Mesenchymal stem cell (in vitro differentiated cells and primary cell): Measurements from ENCODE around the gene ITGB2.
A peak's percentile ranks its signal among the peaks of the same experiment; 100 is the strongest.

ENCODE experiments used
- DNase-seq: peaks from one replicate; pipeline ENCODE4 v3.0.0-alpha.2; 2013
- H2AFZ ChIP-seq: one replicate; pipeline ENCODE4 v1.6.1; 2013; ENCODE audit warnings: low read depth, mild to moderate bottlenecking, control low read depth, inconsistent platforms, low read length, moderate library complexity
- H2AK5ac ChIP-seq: 2 replicates; pipeline ENCODE4 v1.6.1; 2013; ENCODE audit warnings: low read length, moderate library complexity, mild to moderate bottlenecking, inconsistent platforms; ENCODE audit not compliant: severe bottlenecking
- H2BK120ac ChIP-seq: one replicate; pipeline ENCODE4 v1.6.1; 2013; ENCODE audit warnings: low read depth, mild to moderate bottlenecking, inconsistent platforms, low read length, moderate library complexity
- H2BK12ac ChIP-seq, 2 experiments: one replicate each; pipeline ENCODE4 v1.6.1; 2013; ENCODE audit warnings: inconsistent platforms in 2 of 2, low read length in 2 of 2, mild to moderate bottlenecking in 2 of 2, moderate library complexity in 2 of 2, control low read depth in 1 of 2
- H2BK15ac ChIP-seq: one replicate; pipeline ENCODE4 v1.6.1; 2013; ENCODE audit warnings: mild to moderate bottlenecking, low read depth, inconsistent platforms; ENCODE audit not compliant: poor library complexity, severe bottlenecking
- H2BK5ac ChIP-seq: 2 replicates; pipeline ENCODE4 v1.6.1; 2013; ENCODE audit warnings: low read depth, mild to moderate bottlenecking, low read length, control low read depth, inconsistent platforms; ENCODE audit not compliant: poor library complexity, severe bottlenecking
- H3K14ac ChIP-seq, 2 experiments: one replicate each; pipeline ENCODE4 v1.6.1; 2013; ENCODE audit warnings: inconsistent platforms in 2 of 2, low read length in 2 of 2, control low read depth in 1 of 2, mild to moderate bottlenecking in 1 of 2, moderate library complexity in 1 of 2
- H3K18ac ChIP-seq, 2 experiments: one replicate each; pipeline ENCODE4 v1.6.1; 2013; ENCODE audit warnings: inconsistent platforms in 2 of 2, low read length in 2 of 2, control low read depth in 1 of 2, low read depth in 1 of 2, mild to moderate bottlenecking in 1 of 2
- H3K23ac ChIP-seq, 2 experiments: one replicate each; pipeline ENCODE4 v1.6.1; 2013; ENCODE audit warnings: inconsistent platforms in 2 of 2, low read length in 2 of 2, mild to moderate bottlenecking in 2 of 2, moderate library complexity in 2 of 2, control low read depth in 1 of 2
- H3K27ac ChIP-seq: 2 replicates; pipeline ENCODE4 v1.5.1; 2013; ENCODE audit warnings: mild to moderate bottlenecking, moderate library complexity, low read length, control low read depth, inconsistent platforms; ENCODE audit not compliant: poor library complexity, severe bottlenecking
- H3K27me3 ChIP-seq, 2 experiments: 2 replicates each; pipeline versions ENCODE4 v1.6.1 to v1.7.0; 2013; ENCODE audit warnings: low read length in 2 of 2, mild to moderate bottlenecking in 2 of 2, moderate library complexity in 2 of 2, control low read depth in 1 of 2, inconsistent platforms in 1 of 2; ENCODE audit not compliant: control insufficient read depth in 1 of 2, insufficient read depth in 1 of 2
- H3K36me3 ChIP-seq, 2 experiments: 2 replicates each; pipeline versions ENCODE4 v1.6.1 to v1.7.0; 2013; ENCODE audit warnings: low read length in 2 of 2, control low read depth in 1 of 2, inconsistent platforms in 1 of 2, low read depth in 1 of 2, mild to moderate bottlenecking in 1 of 2; ENCODE audit not compliant: insufficient read depth in 2 of 2, control insufficient read depth in 1 of 2
- H3K4ac ChIP-seq, 2 experiments: one replicate each; pipeline ENCODE4 v1.6.1; 2013; ENCODE audit warnings: inconsistent platforms in 2 of 2, low read length in 2 of 2, mild to moderate bottlenecking in 2 of 2, moderate library complexity in 2 of 2, control low read depth in 1 of 2, low read depth in 1 of 2
- H3K4me1 ChIP-seq: 2 replicates; pipeline ENCODE4 v1.6.1; 2013; ENCODE audit warnings: low read depth, low read length, control low read depth; ENCODE audit not compliant: control insufficient read depth, insufficient read depth
- H3K4me2 ChIP-seq: 2 replicates; pipeline ENCODE4 v1.6.1; 2013; ENCODE audit warnings: low read length, mild to moderate bottlenecking, inconsistent platforms; ENCODE audit not compliant: poor library complexity, severe bottlenecking
- H3K4me3 ChIP-seq, 2 experiments: 2 replicates each; pipeline versions ENCODE4 v1.5.1 to v1.7.0; 2013; ENCODE audit warnings: low read length in 2 of 2, mild to moderate bottlenecking in 2 of 2, control low read depth in 1 of 2, low read depth in 1 of 2; ENCODE audit not compliant: insufficient read depth in 1 of 2
- H3K79me1 ChIP-seq: replicated peaks from 2 replicates; pipeline ENCODE4 v1.6.1; 2013; ENCODE audit warnings: mild to moderate bottlenecking, control low read depth, low read length, inconsistent platforms; ENCODE audit not compliant: poor library complexity, severe bottlenecking
- H3K9ac ChIP-seq: 2 replicates; pipeline ENCODE4 v1.7.0; 2013; ENCODE audit warnings: mild to moderate bottlenecking, low read length, moderate library complexity
- H3K9me3 ChIP-seq: 2 replicates; pipeline ENCODE4 v1.7.0; 2013; ENCODE audit warnings: mild to moderate bottlenecking, low read length; ENCODE audit not compliant: control insufficient read depth
- H4K8ac ChIP-seq: one replicate; pipeline ENCODE4 v1.6.1; 2013; ENCODE audit warnings: inconsistent platforms, mild to moderate bottlenecking, low read length, moderate library complexity
- H4K91ac ChIP-seq: one replicate; pipeline ENCODE4 v1.6.1; 2013; ENCODE audit warnings: mild to moderate bottlenecking, low read length, inconsistent platforms
- WGBS: methylation state at CpG from one replicate; pipeline ENCODE4 v1.1.7; 2013; ENCODE audit warnings: mixed read lengths; 5-methylcytosine and 5-hydroxymethylcytosine counted together

ITGB2 gene

DNA sequence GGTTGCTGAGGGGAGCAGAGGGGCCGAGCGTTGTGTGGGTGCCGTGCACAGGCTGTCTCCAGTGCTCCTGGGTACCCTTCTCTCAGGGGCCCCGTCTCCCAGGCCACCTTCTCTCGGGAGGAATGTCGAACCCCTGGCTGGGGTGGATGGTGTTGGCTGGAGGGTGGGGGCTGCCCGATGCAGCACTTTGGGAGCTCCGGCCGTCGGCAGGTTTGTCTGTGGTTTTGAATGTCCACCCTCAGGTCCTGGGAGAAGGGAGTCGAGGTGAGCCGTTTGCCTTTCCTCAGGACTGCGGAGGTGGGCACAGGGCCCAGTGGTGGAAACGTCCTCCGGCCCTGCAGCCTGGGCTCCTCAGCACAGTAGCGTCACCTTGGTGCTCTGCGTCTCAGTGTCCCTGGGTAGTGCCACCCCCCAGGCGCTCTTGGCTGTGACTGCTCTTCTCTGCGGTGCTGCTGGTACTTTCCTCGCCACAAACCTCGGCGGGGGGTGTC is 33.6 kb upstream of the ITGB2 start:
- H4K91ac ChIP-seq = peak overlapping the region; percentile 62
- H3K79me1 ChIP-seq = peaks cover 40% of the 10 kb centered on the region
- no peak overlapping the region for H3K18ac ChIP-seq
- no peak overlapping the region for H2BK120ac ChIP-seq
- WGBS = 97% methylated on average over 21 of the region's 22 CpGs
- no peak overlapping the region for H3K4me3 ChIP-seq
- H3K27ac ChIP-seq = no peak overlapping the region
- H2AK5ac ChIP-seq = no peak overlapping the region
- no peak overlapping the region for H3K4me2 ChIP-seq
- no peak overlapping the region for H4K8ac ChIP-seq
- H2BK12ac ChIP-seq = no peak overlapping the region
- peaks cover 14 to 70% of the 10 kb centered on the region in 2 experiments for H3K36me3 ChIP-seq
- no peaks in the 10 kb centered on the region for H3K27me3 ChIP-seq
- H3K9ac ChIP-seq = no peak overlapping the region
- H3K9me3 ChIP-seq = no peaks in the 10 kb centered on the region
- no peak overlapping the region for H3K23ac ChIP-seq
- no peak overlapping the region for H2AFZ ChIP-seq
- DNase-seq = no peak
- peaks cover 49% of the 10 kb centered on the region for H3K4me1 ChIP-seq
- H2BK15ac ChIP-seq = no peak overlapping the region
- no peak overlapping the region for H2BK5ac ChIP-seq
- H3K4ac ChIP-seq = no peak overlapping the region
- no peak overlapping the region for H3K14ac ChIP-seq

DNA sequence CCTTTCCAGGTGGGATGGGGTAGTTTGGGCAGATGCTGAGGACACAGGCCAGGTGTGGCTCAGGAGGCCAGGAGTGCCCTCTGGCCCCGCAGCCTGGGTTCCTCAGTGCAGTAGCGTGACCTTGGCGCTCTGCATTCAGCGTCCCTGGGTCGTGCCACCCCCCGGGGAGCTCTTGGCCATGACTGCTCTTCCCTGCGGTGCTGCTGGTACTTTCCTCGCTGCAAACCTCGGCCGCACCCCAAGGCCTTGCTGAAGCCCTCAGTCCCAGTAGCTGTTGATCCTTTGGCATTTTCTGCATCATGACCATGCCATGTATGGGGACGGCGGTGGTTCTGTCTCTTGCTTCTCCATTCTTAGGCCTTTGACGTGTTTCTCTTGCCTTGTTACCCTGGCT is 32.9 kb upstream of the ITGB2 start:
- no peak overlapping the region for H2BK120ac ChIP-seq
- 96% methylated on average over 13 of the region's 13 CpGs for WGBS
- H3K4me1 ChIP-seq = peaks cover 43% of the 10 kb centered on the region
- no peak overlapping the region for H3K4me2 ChIP-seq
- H2BK5ac ChIP-seq = no peak overlapping the region
- no peak overlapping the region for H2BK12ac ChIP-seq
- H3K4ac ChIP-seq = no peak overlapping the region
- no peaks in the 10 kb centered on the region for H3K27me3 ChIP-seq
- no peak overlapping the region for H2BK15ac ChIP-seq
- no peaks in the 10 kb centered on the region for H3K9me3 ChIP-seq
- no peak overlapping the region for H2AFZ ChIP-seq
- H3K9ac ChIP-seq = no peak overlapping the region
- no peak overlapping the region for H3K27ac ChIP-seq
- H3K14ac ChIP-seq = no peak overlapping the region
- DNase-seq = no peak
- H2AK5ac ChIP-seq = no peak overlapping the region
- no peak overlapping the region for H3K18ac ChIP-seq
- H3K79me1 ChIP-seq = peaks cover 46% of the 10 kb centered on the region
- H3K23ac ChIP-seq = no peak overlapping the region
- peaks cover 14 to 75% of the 10 kb centered on the region in 2 experiments for H3K36me3 ChIP-seq
- no peak overlapping the region for H4K8ac ChIP-seq
- H3K4me3 ChIP-seq = no peak overlapping the region
- H4K91ac ChIP-seq = no peak overlapping the region

GRCh38 chr21:44952929-44953627 is 32.4 kb upstream of the ITGB2 start:
- Histone ChIP-seq H3K79me1 (peaks cover 50% of the 10 kb centered on the region), H2BK12ac (no peak overlapping the region), H2BK15ac (no peak overlapping the region), H2AK5ac (no peak overlapping the region), H3K9me3 (no peaks in the 10 kb centered on the region), H3K27ac (no peak overlapping the region), H3K23ac (no peak overlapping the region), H4K8ac (no peak overlapping the region), H3K36me3 (peaks cover 14 to 77% of the 10 kb centered on the region in 2 experiments), H3K4me3 (no peak overlapping the region), H4K91ac (no peak overlapping the region), H3K9ac (no peak overlapping the region), H2AFZ (no peak overlapping the region), H3K18ac (no peak overlapping the region), H2BK120ac (no peak overlapping the region), H3K27me3 (no peaks in the 10 kb centered on the region), H3K14ac (no peak overlapping the region), H3K4ac (no peak overlapping the region), H2BK5ac (no peak overlapping the region), H3K4me2 (no peak overlapping the region), H3K4me1 (peaks cover 37% of the 10 kb centered on the region)
- WGBS = 95% methylated on average over 23 of the region's 25 CpGs
- DNase-seq = no peak

DNA sequence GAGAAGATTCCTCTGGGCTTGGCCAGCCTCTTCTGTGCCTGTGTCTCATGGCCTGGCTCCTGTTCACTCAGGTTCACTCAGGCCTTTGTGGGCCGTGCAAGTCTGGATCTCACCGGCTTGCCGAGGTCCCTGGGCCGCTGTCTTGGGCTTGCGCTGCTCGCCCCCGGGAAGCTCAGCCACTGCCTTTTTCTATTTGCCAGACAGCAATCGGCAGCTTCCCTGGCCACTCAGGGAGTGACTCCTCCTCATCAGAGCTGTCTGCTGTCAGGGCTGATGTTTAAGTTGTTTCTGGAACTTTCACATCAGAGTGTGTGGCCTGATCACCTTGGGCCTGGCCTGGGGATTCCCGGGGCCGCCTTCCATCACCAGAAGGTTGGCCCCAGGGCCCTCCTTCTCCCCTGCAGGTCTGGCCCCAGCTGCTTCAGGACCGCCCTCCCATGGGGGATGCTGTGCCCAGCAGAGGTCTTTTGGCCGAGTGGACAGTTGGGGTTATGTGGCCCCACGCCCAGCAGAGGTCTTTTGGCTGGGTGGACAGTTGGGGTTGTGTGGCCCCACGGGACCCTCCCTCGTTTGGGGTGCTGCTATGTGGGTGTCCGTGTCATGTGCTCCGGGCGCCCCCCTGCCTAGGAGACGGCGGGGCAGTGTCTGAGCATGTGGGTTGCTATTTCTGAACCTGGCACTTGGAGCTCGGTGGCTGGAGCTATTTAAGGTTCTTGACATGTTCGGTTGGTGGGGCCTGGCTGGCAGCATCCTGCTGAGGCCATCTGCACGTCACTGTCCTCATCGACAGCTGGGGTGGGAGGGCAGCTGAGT is 31.6 kb upstream of the ITGB2 start:
- Histone ChIP-seq H4K8ac (no peak overlapping the region), H3K18ac (no peak overlapping the region), H2BK15ac (no peak overlapping the region), H3K27ac (no peak overlapping the region), H3K9ac (no peak overlapping the region), H2AK5ac (no peak overlapping the region), H2AFZ (no peak overlapping the region), H3K36me3 (peaks cover 14 to 77% of the 10 kb centered on the region in 2 experiments), H3K9me3 (no peaks in the 10 kb centered on the region), H2BK120ac (no peak overlapping the region), H2BK5ac (no peak overlapping the region), H3K4me3 (no peak overlapping the region), H3K14ac (no peak overlapping the region), H3K27me3 (no peaks in the 10 kb centered on the region), H3K4ac (no peak overlapping the region), H3K4me2 (no peak overlapping the region), H3K4me1 (peaks cover 31% of the 10 kb centered on the region), H2BK12ac (no peak overlapping the region), H3K23ac (no peak overlapping the region), H3K79me1 (peaks cover 54% of the 10 kb centered on the region), H4K91ac (no peak overlapping the region)
- DNase-seq = no peak
- WGBS = 92% methylated on average over 24 of the region's 24 CpGs
